Measurements from ENCODE around the gene UBTD2. TPM values are rescaled to one million over a fixed set of nuclear protein-coding genes. Genes with fewer than 3 reads are reported as not detected.

UBTD2 gene
- total RNA-seq, 1 donor from 2014 or later, result 45.9 TPM

DNA sequence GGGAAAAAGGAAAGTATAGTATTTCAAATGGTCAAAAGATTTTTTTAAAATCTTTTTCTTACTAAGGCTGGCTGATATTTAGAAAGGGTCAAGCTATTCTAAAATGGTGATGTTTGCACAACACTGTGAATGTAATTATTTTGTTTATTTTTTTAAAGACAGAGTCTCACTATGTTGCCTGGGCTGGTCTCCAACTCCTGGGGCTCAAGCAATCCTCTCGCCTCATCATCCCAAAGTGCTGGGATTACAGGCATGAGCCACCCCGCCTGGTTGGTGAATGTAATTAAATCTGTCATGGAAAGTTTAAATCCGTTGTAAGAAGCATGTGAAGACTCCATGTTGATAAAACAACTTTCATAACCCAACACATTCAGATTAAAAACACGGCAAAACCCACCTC is 2.6 kb downstream of the UBTD2 start:
- Histone ChIP-seq H3K27ac (ENCODE audit: low read depth, low read length) (no peak overlapping the region), H3K9ac (ENCODE audit: low read depth in 1 of 3, low read length in 3 of 3) (peak overlapping the region in 1 of 3 donors; percentile 84), H3K4me3 (ENCODE audit: low read length in 3 of 3) (no peak overlapping the region), H3K4me1 (ENCODE audit: control insufficient read depth in 3 of 3, insufficient read depth in 3 of 3, low read length in 3 of 3) (peaks cover 6 to 23% (median 23%) of the 10 kb centered on the region in 3 donors), H3K9me3 (ENCODE audit: control insufficient read depth in 3 of 3, low read length in 3 of 3) (no peaks in the 10 kb centered on the region), H3K27me3 (ENCODE audit: control insufficient read depth in 3 of 3, insufficient read depth in 3 of 3, low read length in 3 of 3) (no peaks in the 10 kb centered on the region), H3K36me3 (ENCODE audit: control insufficient read depth in 3 of 3, insufficient read depth in 3 of 3, low read length in 3 of 3) (no peaks in the 10 kb centered on the region)

DNA sequence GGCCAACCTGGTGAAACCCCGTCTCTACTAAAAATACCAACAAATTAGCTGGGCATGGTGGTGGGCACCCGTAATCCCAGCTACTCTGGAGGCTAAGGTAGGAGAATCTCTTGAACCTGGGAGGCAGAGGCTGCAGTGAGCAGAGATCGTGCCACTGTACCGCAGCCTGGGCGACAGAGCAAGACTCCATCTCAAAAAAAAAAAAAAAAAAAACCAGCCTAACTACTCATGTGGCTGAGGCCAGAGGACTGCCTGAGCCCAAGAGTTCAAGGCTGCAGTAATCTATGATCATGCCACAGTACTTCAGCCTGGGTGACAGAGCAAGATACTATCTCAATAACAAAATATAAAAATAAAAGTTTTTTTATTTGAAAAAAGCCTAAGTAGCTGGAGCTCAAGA is 3.2 kb downstream of the UBTD2 start:
- H3K27me3 ChIP-seq (ENCODE audit: control insufficient read depth in 3 of 3, insufficient read depth in 3 of 3, low read length in 3 of 3), result no peaks in the 10 kb centered on the region
- H3K9ac ChIP-seq (ENCODE audit: low read depth in 1 of 3, low read length in 3 of 3), result no peak overlapping the region
- no peaks in the 10 kb centered on the region for H3K36me3 ChIP-seq (ENCODE audit: control insufficient read depth in 3 of 3, insufficient read depth in 3 of 3, low read length in 3 of 3)

GRCh38 chr5:172278356-172278755 is 5.2 kb downstream of the UBTD2 start:
- Histone ChIP-seq H3K4me1 (ENCODE audit: control insufficient read depth in 3 of 3, insufficient read depth in 3 of 3, low read length in 3 of 3) (peaks cover 6 to 18% (median 13%) of the 10 kb centered on the region in 3 donors), H3K9ac (ENCODE audit: low read depth in 1 of 3, low read length in 3 of 3) (no peak overlapping the region), H3K9me3 (ENCODE audit: control insufficient read depth in 3 of 3, low read length in 3 of 3) (no peaks in the 10 kb centered on the region), H3K36me3 (ENCODE audit: control insufficient read depth in 3 of 3, insufficient read depth in 3 of 3, low read length in 3 of 3) (no peaks in the 10 kb centered on the region), H3K27me3 (ENCODE audit: control insufficient read depth in 3 of 3, insufficient read depth in 3 of 3, low read length in 3 of 3) (no peaks in the 10 kb centered on the region), H3K27ac (ENCODE audit: low read depth, low read length) (no peak overlapping the region), H3K4me3 (ENCODE audit: low read length in 3 of 3) (no peak overlapping the region)

More for the DNA sequence above, 3.2 kb downstream of the UBTD2 start:
- Histone ChIP-seq H3K27ac (ENCODE audit: low read depth, low read length) (no peak overlapping the region), H3K4me3 (ENCODE audit: low read length in 3 of 3) (no peak overlapping the region), H3K4me1 (ENCODE audit: control insufficient read depth in 3 of 3, insufficient read depth in 3 of 3, low read length in 3 of 3) (peaks cover 6 to 23% (median 18%) of the 10 kb centered on the region in 3 donors), H3K9me3 (ENCODE audit: control insufficient read depth in 3 of 3, low read length in 3 of 3) (no peaks in the 10 kb centered on the region)

- Histone ChIP-seq H3K27ac (ENCODE audit: low read depth, low read length) (no peak overlapping the region), H3K9me3 (ENCODE audit: control insufficient read depth in 3 of 3, low read length in 3 of 3) (no peaks in the 10 kb centered on the region), H3K36me3 (ENCODE audit: control insufficient read depth in 3 of 3, insufficient read depth in 3 of 3, low read length in 3 of 3) (no peaks in the 10 kb centered on the region), H3K27me3 (ENCODE audit: control insufficient read depth in 3 of 3, insufficient read depth in 3 of 3, low read length in 3 of 3) (no peaks in the 10 kb centered on the region), H3K4me1 (ENCODE audit: control insufficient read depth in 3 of 3, insufficient read depth in 3 of 3, low read length in 3 of 3) (peaks cover 0 to 1% (median under 1%) of the 10 kb centered on the region in 3 donors), H3K4me3 (ENCODE audit: low read length in 3 of 3) (no peak overlapping the region), H3K9ac (ENCODE audit: low read depth in 1 of 3, low read length in 3 of 3) (no peak overlapping the region)
Observed at GRCh38 chr5:172276214-172276613, 7.3 kb downstream of the UBTD2 start.

DNA sequence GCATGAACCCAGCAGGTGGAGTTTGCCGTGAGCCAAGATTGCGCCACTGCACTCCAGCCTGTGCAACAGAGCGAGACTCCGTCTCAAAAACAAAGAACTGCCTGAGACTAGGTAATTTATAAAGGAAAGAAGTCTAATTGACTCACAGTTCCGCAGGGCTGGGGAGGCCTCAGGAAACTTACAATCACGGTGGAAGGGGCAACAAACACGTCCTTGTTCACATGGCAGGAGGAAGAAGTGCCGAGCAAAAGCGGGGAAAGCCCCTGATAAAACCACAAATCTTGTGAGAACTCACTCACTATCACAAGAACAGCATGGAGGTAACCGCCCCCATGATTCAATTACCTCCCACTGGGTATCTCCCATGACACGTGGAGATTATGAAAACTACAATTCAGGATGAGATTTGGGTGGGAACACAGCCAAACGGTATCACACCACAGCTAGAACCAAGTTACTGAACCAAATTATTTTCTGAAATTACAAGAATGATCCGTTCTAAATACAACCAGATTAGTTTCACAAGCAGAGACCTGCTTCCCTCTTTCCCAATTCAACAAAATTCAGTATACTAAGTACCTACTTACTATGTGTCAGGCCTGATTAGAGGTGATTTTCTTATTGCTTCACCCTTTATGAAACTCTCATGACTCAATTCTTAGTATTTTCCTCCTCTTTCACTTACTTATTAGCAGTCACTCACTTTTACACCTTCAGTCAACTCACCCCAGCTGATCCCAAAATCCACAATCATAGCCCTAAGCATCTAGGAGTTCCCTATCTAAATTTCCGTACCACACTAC is 8.4 kb downstream of the UBTD2 start:
- H3K27ac ChIP-seq (ENCODE audit: low read depth, low read length), result no peak overlapping the region
- H3K4me3 ChIP-seq (ENCODE audit: low read length in 3 of 3), result no peak overlapping the region
- H3K36me3 ChIP-seq (ENCODE audit: control insufficient read depth in 3 of 3, insufficient read depth in 3 of 3, low read length in 3 of 3), result no peaks in the 10 kb centered on the region
- no peaks in the 10 kb centered on the region for H3K27me3 ChIP-seq (ENCODE audit: control insufficient read depth in 3 of 3, insufficient read depth in 3 of 3, low read length in 3 of 3)
- no peak overlapping the region for H3K9ac ChIP-seq (ENCODE audit: low read depth in 1 of 3, low read length in 3 of 3)
- no peaks in the 10 kb centered on the region for H3K9me3 ChIP-seq (ENCODE audit: control insufficient read depth in 3 of 3, low read length in 3 of 3)
- H3K4me1 ChIP-seq (ENCODE audit: control insufficient read depth in 3 of 3, insufficient read depth in 3 of 3, low read length in 3 of 3), result no peaks in the 10 kb centered on the region

DNA sequence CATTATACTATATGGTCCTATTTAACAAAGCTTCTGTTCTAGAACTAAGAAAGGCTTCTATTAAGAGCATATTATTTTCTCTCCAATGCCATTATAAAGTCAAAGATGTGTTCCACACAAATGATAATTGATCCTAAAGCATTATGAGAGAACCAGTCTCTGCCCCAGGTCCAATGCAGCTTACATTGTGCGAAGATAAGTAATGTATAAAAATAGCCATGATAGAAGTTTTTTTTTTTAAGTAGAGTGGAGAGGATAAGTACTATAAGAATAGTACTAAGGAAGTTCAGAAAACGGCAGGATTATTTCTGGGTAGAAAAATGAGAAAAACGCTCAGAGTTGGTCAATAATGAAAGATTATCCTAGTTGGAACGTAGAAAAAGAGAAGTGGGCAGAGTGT is 15.6 kb downstream of the UBTD2 start:
- Histone ChIP-seq H3K27ac (ENCODE audit: low read depth, low read length) (no peak overlapping the region), H3K9me3 (ENCODE audit: control insufficient read depth in 3 of 3, low read length in 3 of 3) (no peaks in the 10 kb centered on the region), H3K4me3 (ENCODE audit: low read length in 3 of 3) (no peak overlapping the region), H3K9ac (ENCODE audit: low read depth in 1 of 3, low read length in 3 of 3) (no peak overlapping the region), H3K4me1 (ENCODE audit: control insufficient read depth in 3 of 3, insufficient read depth in 3 of 3, low read length in 3 of 3) (peaks cover 0 to 8% (median 3%) of the 10 kb centered on the region in 3 donors), H3K36me3 (ENCODE audit: control insufficient read depth in 3 of 3, insufficient read depth in 3 of 3, low read length in 3 of 3) (no peaks in the 10 kb centered on the region), H3K27me3 (ENCODE audit: control insufficient read depth in 3 of 3, insufficient read depth in 3 of 3, low read length in 3 of 3) (no peaks in the 10 kb centered on the region)

DNA sequence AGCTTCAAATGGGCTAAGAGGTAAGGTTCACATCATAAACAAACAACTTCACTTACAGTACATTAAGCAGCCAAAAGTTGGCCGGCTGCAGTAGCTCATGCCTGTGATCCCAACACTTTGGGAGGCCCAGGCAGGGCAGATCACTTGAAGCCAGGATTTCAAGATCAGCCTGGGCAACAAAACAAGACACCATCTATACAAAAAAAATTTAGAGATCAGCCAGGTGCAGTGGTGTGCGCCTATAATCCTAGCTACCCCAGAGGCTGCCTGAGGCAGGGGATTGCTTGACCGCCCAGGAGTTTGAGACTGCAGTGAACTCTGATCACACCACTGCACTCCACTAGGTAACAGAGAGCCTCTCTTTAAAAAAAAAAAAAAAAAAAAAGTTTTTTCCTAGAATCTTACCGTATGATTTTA is 16.9 kb downstream of the UBTD2 start:
- no peaks in the 10 kb centered on the region for H3K36me3 ChIP-seq (ENCODE audit: control insufficient read depth in 3 of 3, insufficient read depth in 3 of 3, low read length in 3 of 3)
- H3K27me3 ChIP-seq (ENCODE audit: control insufficient read depth in 3 of 3, insufficient read depth in 3 of 3, low read length in 3 of 3), result no peaks in the 10 kb centered on the region
- peaks cover 0 to 8% (median 3%) of the 10 kb centered on the region in 3 donors for H3K4me1 ChIP-seq (ENCODE audit: control insufficient read depth in 3 of 3, insufficient read depth in 3 of 3, low read length in 3 of 3)
- H3K27ac ChIP-seq (ENCODE audit: low read depth, low read length), result no peak overlapping the region
- no peak overlapping the region for H3K4me3 ChIP-seq (ENCODE audit: low read length in 3 of 3)
- no peak overlapping the region for H3K9ac ChIP-seq (ENCODE audit: low read depth in 1 of 3, low read length in 3 of 3)
- H3K9me3 ChIP-seq (ENCODE audit: control insufficient read depth in 3 of 3, low read length in 3 of 3), result no peaks in the 10 kb centered on the region

GRCh38 chr5:172266071-172266675 is 17.4 kb downstream of the UBTD2 start:
- Histone ChIP-seq H3K27ac (ENCODE audit: low read depth, low read length) (no peak overlapping the region), H3K4me3 (ENCODE audit: low read length in 3 of 3) (no peak overlapping the region), H3K9me3 (ENCODE audit: control insufficient read depth in 3 of 3, low read length in 3 of 3) (no peaks in the 10 kb centered on the region), H3K36me3 (ENCODE audit: control insufficient read depth in 3 of 3, insufficient read depth in 3 of 3, low read length in 3 of 3) (no peaks in the 10 kb centered on the region), H3K9ac (ENCODE audit: low read depth in 1 of 3, low read length in 3 of 3) (no peak overlapping the region), H3K27me3 (ENCODE audit: control insufficient read depth in 3 of 3, insufficient read depth in 3 of 3, low read length in 3 of 3) (no peaks in the 10 kb centered on the region), H3K4me1 (ENCODE audit: control insufficient read depth in 3 of 3, insufficient read depth in 3 of 3, low read length in 3 of 3) (peaks cover under 1 to 8% (median 3%) of the 10 kb centered on the region in 3 donors)

GRCh38 chr5:172264815-172265395 is 18.7 kb downstream of the UBTD2 start:
- Histone ChIP-seq H3K9ac (ENCODE audit: low read depth in 1 of 3, low read length in 3 of 3) (no peak overlapping the region), H3K9me3 (ENCODE audit: control insufficient read depth in 3 of 3, low read length in 3 of 3) (no peaks in the 10 kb centered on the region), H3K27ac (ENCODE audit: low read depth, low read length) (no peak overlapping the region), H3K4me1 (ENCODE audit: control insufficient read depth in 3 of 3, insufficient read depth in 3 of 3, low read length in 3 of 3) (peaks cover 3 to 8% (median 4%) of the 10 kb centered on the region in 3 donors), H3K4me3 (ENCODE audit: low read length in 3 of 3) (no peak overlapping the region), H3K27me3 (ENCODE audit: control insufficient read depth in 3 of 3, insufficient read depth in 3 of 3, low read length in 3 of 3) (no peaks in the 10 kb centered on the region), H3K36me3 (ENCODE audit: control insufficient read depth in 3 of 3, insufficient read depth in 3 of 3, low read length in 3 of 3) (no peaks in the 10 kb centered on the region)

GRCh38 chr5:172255444-172255843 is 28.1 kb downstream of the UBTD2 start:
- no peak overlapping the region for H3K9ac ChIP-seq (ENCODE audit: low read depth in 1 of 3, low read length in 3 of 3)
- peaks cover 2 to 8% (median 7%) of the 10 kb centered on the region in 3 donors for H3K9me3 ChIP-seq (ENCODE audit: control insufficient read depth in 3 of 3, low read length in 3 of 3)
- peaks cover 4 to 9% (median 5%) of the 10 kb centered on the region in 3 donors for H3K36me3 ChIP-seq (ENCODE audit: control insufficient read depth in 3 of 3, insufficient read depth in 3 of 3, low read length in 3 of 3)
- H3K27ac ChIP-seq (ENCODE audit: low read depth, low read length), result no peak overlapping the region
- no peaks in the 10 kb centered on the region for H3K4me1 ChIP-seq (ENCODE audit: control insufficient read depth in 3 of 3, insufficient read depth in 3 of 3, low read length in 3 of 3)
- no peaks in the 10 kb centered on the region for H3K27me3 ChIP-seq (ENCODE audit: control insufficient read depth in 3 of 3, insufficient read depth in 3 of 3, low read length in 3 of 3)
- H3K4me3 ChIP-seq (ENCODE audit: low read length in 3 of 3), result no peak overlapping the region

Data from skeletal muscle tissue (tissue), 4 donors.